HepG2 (cell line): ENCODE results near the gene C14orf93. TPM values are rescaled to one million over a fixed set of nuclear protein-coding genes. Genes with fewer than 3 reads are reported as not detected.

Experiments used
- ARID2 ChIP-seq: sonication (generic); formaldehyde crosslinking; IDR thresholded peaks from 2 replicates; pipeline ENCODE4 v1.8.1; 2022; ENCODE audit warnings: mild to moderate bottlenecking, missing genetic modification reagents, borderline replicate concordance
- ASH2L ChIP-seq: fragments of 300-600, 200-600 bp; sonication (generic); IDR thresholded peaks from 2 replicates; pipeline ENCODE4 v1.7.0; 2017; ENCODE audit warnings: low read depth, mild to moderate bottlenecking, moderate library complexity, mixed read lengths, low read length; ENCODE audit not compliant: insufficient read length
- BORCS8-MEF2B ChIP-seq: sonication (generic); formaldehyde crosslinking; IDR thresholded peaks from 2 replicates; pipeline ENCODE4 v1.8.0; 2022; ENCODE audit warnings: mild to moderate bottlenecking, missing genetic modification reagents
- CENPT ChIP-seq: sonication (generic); formaldehyde crosslinking; IDR thresholded peaks from 2 replicates; pipeline ENCODE4 v1.8.0; 2022; ENCODE audit warnings: low read depth, mild to moderate bottlenecking, moderate library complexity, missing genetic modification reagents
- CHCHD3 ChIP-seq: sonication (generic); formaldehyde crosslinking; IDR thresholded peaks from 2 replicates; pipeline ENCODE4 v1.8.0; 2022; ENCODE audit warnings: mild to moderate bottlenecking, missing genetic modification reagents, moderate library complexity
- FOXA3 ChIP-seq: IDR thresholded peaks from 2 replicates; pipeline ENCODE4 v1.6.1; 2016; ENCODE audit warnings: missing genetic modification reagents, missing compliant biosample characterization
- MEIS2 ChIP-seq: sonication (generic); formaldehyde crosslinking; IDR thresholded peaks from 2 replicates; pipeline ENCODE4 v1.9.0; 2021; ENCODE audit warnings: mild to moderate bottlenecking, missing genetic modification reagents
- MIER3 ChIP-seq: IDR thresholded peaks from 2 replicates; pipeline ENCODE4 v1.6.1; 2016; ENCODE audit warnings: missing compliant biosample characterization, borderline replicate concordance
- MTA3 ChIP-seq: sonication (generic); formaldehyde crosslinking; IDR thresholded peaks from 2 replicates; pipeline ENCODE4 v1.4.0; 2020; ENCODE audit warnings: missing genetic modification reagents
- REXO4 ChIP-seq: sonication (generic); formaldehyde crosslinking; IDR thresholded peaks from 2 replicates; pipeline ENCODE4 v1.8.0; 2022; ENCODE audit warnings: missing genetic modification reagents, mild to moderate bottlenecking, borderline replicate concordance
- SMAD9 ChIP-seq: sonication (generic); formaldehyde crosslinking; IDR thresholded peaks from 2 replicates; pipeline ENCODE4 v1.5.1; 2020; ENCODE audit warnings: mild to moderate bottlenecking, missing genetic modification reagents
- STAG1 ChIP-seq: sonication (generic); formaldehyde crosslinking; IDR thresholded peaks from 2 replicates; pipeline ENCODE4 v1.4.0; 2020; ENCODE audit warnings: missing genetic modification reagents
- TEAD3 ChIP-seq: optimal IDR thresholded peaks from 2 replicates; pipeline ENCODE3; 2016; ENCODE audit warnings: borderline replicate concordance
- ZFYVE20 ChIP-seq: sonication (generic); formaldehyde crosslinking; IDR thresholded peaks from 2 replicates; pipeline ENCODE4 v1.8.0; 2023; ENCODE audit warnings: low read depth, mild to moderate bottlenecking, moderate library complexity, missing genetic modification reagents, borderline replicate concordance
- ZNF333 ChIP-seq: sonication (generic); formaldehyde crosslinking; IDR thresholded peaks from 2 replicates; pipeline ENCODE4 v1.4.0; 2020; ENCODE audit warnings: mild to moderate bottlenecking, missing genetic modification reagents, borderline replicate concordance
- ZNF441 ChIP-seq: sonication (generic); formaldehyde crosslinking; IDR thresholded peaks from 2 replicates; pipeline ENCODE4 v1.7.0; 2021; ENCODE audit warnings: missing genetic modification reagents, borderline replicate concordance
- ZNF839 ChIP-seq: sonication (generic); formaldehyde crosslinking; IDR thresholded peaks from 2 replicates; pipeline ENCODE4 v1.4.0; 2020; ENCODE audit warnings: missing genetic modification reagents, mild to moderate bottlenecking, borderline replicate concordance
- polyA plus RNA-seq, 8 experiments: library from polyadenylated mRNA; depleted of rRNA in 3 of 8; stranded (reverse) in 7 of 8; unstranded in 1 of 8; fragments of >200 nt; fragmentation: Illumina TruSeq in 4 of 8; extraction: Trizol in 4 of 8; gene quantifications; 2 replicates each; pipeline versions ENCODE4 v1.2.1 to v1.2.3, GENCODE V29; 2011 to 2016; ENCODE audit warnings: low read depth in 4 of 8, missing spikeins in 1 of 8, mixed read lengths in 1 of 8; ENCODE audit not compliant: insufficient read depth in 1 of 8
- total RNA-seq, 5 experiments: library from RNA; depleted of rRNA; stranded (reverse); fragments of >200 nt; fragmentation: Illumina TruSeq; extraction: Trizol; gene quantifications; 2 replicates each; pipeline ENCODE4 v1.2.3, GENCODE V29; 2016; ENCODE audit warnings: low read depth in 1 of 5
- TF ChIP-seq, protein P1 (sequence below): sonication (generic); formaldehyde crosslinking; IDR thresholded peaks from 2 replicates; pipeline ENCODE4 v1.5.0; 2020; ENCODE audit warnings: mild to moderate bottlenecking, missing genetic modification reagents
- TF ChIP-seq, protein P2 (sequence below): sonication (generic); formaldehyde crosslinking; IDR thresholded peaks from 2 replicates; pipeline ENCODE4 v1.4.0; 2020; ENCODE audit warnings: missing genetic modification reagents
- TF ChIP-seq, protein P3 (sequence below): sonication (generic); formaldehyde crosslinking; conservative IDR thresholded peaks from 2 replicates; pipeline ENCODE4 v1.8.0; 2022; ENCODE audit warnings: missing genetic modification reagents
- TF ChIP-seq, protein P4 (sequence below): sonication (generic); formaldehyde crosslinking; IDR thresholded peaks from 2 replicates; pipeline ENCODE4 v1.4.0; 2020; ENCODE audit warnings: missing genetic modification reagents, borderline replicate concordance

The C14orf93 gene
- total and polyA plus RNA-seq, 2 of the 13 experiments (the other 11 are each of a cell fraction or from before 2014, with no cell fraction given), result 11.4 to 22.5 TPM

DNA sequence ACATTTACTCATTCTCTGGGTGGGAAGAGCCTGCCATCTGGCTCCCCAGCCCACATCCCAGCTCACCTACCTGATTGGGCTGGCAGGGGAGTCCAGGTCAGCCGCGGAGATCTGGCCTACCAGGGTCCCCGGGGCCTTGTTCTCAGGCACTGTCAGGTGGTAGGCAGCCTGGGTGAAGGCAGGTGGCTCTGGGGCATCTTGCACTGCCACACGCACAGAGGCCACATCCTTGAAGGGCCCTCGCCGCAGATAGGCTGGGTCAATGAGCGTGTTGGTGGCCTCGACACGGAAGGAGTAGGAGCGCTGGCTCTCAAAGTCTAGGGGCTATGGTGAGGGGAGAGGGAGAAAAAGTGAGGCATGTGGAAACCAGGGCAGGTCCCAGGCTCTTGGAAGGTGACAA, 43.5 kb upstream of the C14orf93 start (continued):
- TF ChIP-seq STAG1 (CRISPR knock-in tag) (no peak), ZFYVE20 (CRISPR knock-in tag) (no peak), SMAD9 (no peak), REXO4 (CRISPR knock-in tag) (0 out of 2 replicates have a peak, but pooled peaks have one; percentile 47), ZNF441 (CRISPR knock-in tag) (no peak), MTA3 (CRISPR knock-in tag) (no peak), MEIS2 (CRISPR knock-in tag) (no peak), BORCS8-MEF2B (CRISPR knock-in tag) (0 out of 2 replicates have a peak, but pooled peaks have one; percentile 23), ASH2L (no peak), CENPT (0 out of 2 replicates have a peak, but pooled peaks have one; percentile 37), ARID2 (CRISPR knock-in tag) (no peak), ZNF839 (no peak), MIER3 (CRISPR knock-in tag) (no peak), ZNF333 (CRISPR knock-in tag) (peak; percentile 37; the same call in 1 of the 2 replicates), FOXA3 (CRISPR knock-in tag) (no peak), CHCHD3 (CRISPR knock-in tag) (no peak), TEAD3 (CRISPR knock-in tag) (no peak)
- TF ChIP-seq, protein P1, sequence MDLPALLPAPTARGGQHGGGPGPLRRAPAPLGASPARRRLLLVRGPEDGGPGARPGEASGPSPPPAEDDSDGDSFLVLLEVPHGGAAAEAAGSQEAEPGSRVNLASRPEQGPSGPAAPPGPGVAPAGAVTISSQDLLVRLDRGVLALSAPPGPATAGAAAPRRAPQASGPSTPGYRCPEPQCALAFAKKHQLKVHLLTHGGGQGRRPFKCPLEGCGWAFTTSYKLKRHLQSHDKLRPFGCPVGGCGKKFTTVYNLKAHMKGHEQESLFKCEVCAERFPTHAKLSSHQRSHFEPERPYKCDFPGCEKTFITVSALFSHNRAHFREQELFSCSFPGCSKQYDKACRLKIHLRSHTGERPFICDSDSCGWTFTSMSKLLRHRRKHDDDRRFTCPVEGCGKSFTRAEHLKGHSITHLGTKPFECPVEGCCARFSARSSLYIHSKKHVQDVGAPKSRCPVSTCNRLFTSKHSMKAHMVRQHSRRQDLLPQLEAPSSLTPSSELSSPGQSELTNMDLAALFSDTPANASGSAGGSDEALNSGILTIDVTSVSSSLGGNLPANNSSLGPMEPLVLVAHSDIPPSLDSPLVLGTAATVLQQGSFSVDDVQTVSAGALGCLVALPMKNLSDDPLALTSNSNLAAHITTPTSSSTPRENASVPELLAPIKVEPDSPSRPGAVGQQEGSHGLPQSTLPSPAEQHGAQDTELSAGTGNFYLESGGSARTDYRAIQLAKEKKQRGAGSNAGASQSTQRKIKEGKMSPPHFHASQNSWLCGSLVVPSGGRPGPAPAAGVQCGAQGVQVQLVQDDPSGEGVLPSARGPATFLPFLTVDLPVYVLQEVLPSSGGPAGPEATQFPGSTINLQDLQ (CRISPR knock-in tag), result no peak
- TF ChIP-seq, protein P2, sequence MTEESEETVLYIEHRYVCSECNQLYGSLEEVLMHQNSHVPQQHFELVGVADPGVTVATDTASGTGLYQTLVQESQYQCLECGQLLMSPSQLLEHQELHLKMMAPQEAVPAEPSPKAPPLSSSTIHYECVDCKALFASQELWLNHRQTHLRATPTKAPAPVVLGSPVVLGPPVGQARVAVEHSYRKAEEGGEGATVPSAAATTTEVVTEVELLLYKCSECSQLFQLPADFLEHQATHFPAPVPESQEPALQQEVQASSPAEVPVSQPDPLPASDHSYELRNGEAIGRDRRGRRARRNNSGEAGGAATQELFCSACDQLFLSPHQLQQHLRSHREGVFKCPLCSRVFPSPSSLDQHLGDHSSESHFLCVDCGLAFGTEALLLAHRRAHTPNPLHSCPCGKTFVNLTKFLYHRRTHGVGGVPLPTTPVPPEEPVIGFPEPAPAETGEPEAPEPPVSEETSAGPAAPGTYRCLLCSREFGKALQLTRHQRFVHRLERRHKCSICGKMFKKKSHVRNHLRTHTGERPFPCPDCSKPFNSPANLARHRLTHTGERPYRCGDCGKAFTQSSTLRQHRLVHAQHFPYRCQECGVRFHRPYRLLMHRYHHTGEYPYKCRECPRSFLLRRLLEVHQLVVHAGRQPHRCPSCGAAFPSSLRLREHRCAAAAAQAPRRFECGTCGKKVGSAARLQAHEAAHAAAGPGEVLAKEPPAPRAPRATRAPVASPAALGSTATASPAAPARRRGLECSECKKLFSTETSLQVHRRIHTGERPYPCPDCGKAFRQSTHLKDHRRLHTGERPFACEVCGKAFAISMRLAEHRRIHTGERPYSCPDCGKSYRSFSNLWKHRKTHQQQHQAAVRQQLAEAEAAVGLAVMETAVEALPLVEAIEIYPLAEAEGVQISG, result no peak
- TF ChIP-seq, protein P3, sequence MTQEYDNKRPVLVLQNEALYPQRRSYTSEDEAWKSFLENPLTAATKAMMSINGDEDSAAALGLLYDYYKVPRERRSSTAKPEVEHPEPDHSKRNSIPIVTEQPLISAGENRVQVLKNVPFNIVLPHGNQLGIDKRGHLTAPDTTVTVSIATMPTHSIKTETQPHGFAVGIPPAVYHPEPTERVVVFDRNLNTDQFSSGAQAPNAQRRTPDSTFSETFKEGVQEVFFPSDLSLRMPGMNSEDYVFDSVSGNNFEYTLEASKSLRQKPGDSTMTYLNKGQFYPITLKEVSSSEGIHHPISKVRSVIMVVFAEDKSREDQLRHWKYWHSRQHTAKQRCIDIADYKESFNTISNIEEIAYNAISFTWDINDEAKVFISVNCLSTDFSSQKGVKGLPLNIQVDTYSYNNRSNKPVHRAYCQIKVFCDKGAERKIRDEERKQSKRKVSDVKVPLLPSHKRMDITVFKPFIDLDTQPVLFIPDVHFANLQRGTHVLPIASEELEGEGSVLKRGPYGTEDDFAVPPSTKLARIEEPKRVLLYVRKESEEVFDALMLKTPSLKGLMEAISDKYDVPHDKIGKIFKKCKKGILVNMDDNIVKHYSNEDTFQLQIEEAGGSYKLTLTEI (CRISPR knock-in tag), result no peak
- TF ChIP-seq, protein P4, sequence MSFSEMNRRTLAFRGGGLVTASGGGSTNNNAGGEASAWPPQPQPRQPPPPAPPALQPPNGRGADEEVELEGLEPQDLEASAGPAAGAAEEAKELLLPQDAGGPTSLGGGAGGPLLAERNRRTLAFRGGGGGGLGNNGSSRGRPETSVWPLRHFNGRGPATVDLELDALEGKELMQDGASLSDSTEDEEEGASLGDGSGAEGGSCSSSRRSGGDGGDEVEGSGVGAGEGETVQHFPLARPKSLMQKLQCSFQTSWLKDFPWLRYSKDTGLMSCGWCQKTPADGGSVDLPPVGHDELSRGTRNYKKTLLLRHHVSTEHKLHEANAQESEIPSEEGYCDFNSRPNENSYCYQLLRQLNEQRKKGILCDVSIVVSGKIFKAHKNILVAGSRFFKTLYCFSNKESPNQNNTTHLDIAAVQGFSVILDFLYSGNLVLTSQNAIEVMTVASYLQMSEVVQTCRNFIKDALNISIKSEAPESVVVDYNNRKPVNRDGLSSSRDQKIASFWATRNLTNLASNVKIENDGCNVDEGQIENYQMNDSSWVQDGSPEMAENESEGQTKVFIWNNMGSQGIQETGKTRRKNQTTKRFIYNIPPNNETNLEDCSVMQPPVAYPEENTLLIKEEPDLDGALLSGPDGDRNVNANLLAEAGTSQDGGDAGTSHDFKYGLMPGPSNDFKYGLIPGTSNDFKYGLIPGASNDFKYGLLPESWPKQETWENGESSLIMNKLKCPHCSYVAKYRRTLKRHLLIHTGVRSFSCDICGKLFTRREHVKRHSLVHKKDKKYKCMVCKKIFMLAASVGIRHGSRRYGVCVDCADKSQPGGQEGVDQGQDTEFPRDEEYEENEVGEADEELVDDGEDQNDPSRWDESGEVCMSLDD (CRISPR knock-in tag), result no peak
